IMR-90 (cell line): ENCODE data around the gene CPED1. TPM values are rescaled to one million over a fixed set of nuclear protein-coding genes. Genes with fewer than 3 reads are reported as not detected.

Source experiments
- ATAC-seq: fragments of 200-7000 bp; cut with Tn5 transposase; 2 replicates; pipeline ENCODE4 v1.9.1; 2020; ENCODE audit warnings: low read depth, mild to moderate bottlenecking, moderate library complexity
- BruUV-seq: library from RNA; stranded (reverse); fragments of 400-500 nt; replicated peaks from 2 replicates; lab custom pipeline; 2021; lab: Mats Ljungman, UMichigan
- CTCF ChIA-PET: fragments of 300-600 bp; formaldehyde crosslinking; extraction: SDS; loops from one replicate; lab custom pipeline; 2021; ENCODE audit warnings: antibody characterized with exemption; lab: Yijun Ruan, JAX
- POLR2A ChIA-PET: fragments of 300-600 bp; sonication (Branson Sonifier 250); formaldehyde crosslinking; loops from one replicate; lab custom pipeline; 2022; ENCODE audit warnings: antibody characterized with exemption; ENCODE audit not compliant: unreplicated experiment; lab: Charles Lee
- DNase-seq: peaks from one replicate; pipeline ENCODE4 v3.0.0; 2013
- H2AFZ ChIP-seq: replicated peaks from 2 replicates; pipeline ENCODE3; 2013; ENCODE audit warnings: low read length, mild to moderate bottlenecking; ENCODE audit not compliant: poor library complexity
- H2AK5ac ChIP-seq: 2 replicates; pipeline ENCODE4 v1.6.1; 2013; ENCODE audit warnings: low read depth, low read length, inconsistent platforms
- H2AK9ac ChIP-seq: replicated peaks from 2 replicates; pipeline ENCODE3; 2013; ENCODE audit warnings: mild to moderate bottlenecking, low read depth, low read length, moderate library complexity; ENCODE audit not compliant: poor library complexity
- H2BK120ac ChIP-seq: 2 replicates; pipeline ENCODE4 v1.6.1; 2013; ENCODE audit warnings: low read depth, low read length, inconsistent platforms
- H2BK15ac ChIP-seq: 3 replicates; pipeline ENCODE4 v1.6.1; 2013; ENCODE audit warnings: low read depth, low read length, inconsistent platforms
- H2BK20ac ChIP-seq: 2 replicates; pipeline ENCODE4 v1.6.1; 2013; ENCODE audit warnings: low read depth, mild to moderate bottlenecking, inconsistent platforms, low read length, moderate library complexity
- H2BK5ac ChIP-seq: 2 replicates; pipeline ENCODE4 v1.6.1; 2013; ENCODE audit warnings: mild to moderate bottlenecking, low read depth, low read length, inconsistent platforms; ENCODE audit not compliant: poor library complexity, severe bottlenecking
- H3K14ac ChIP-seq: replicated peaks from 2 replicates; pipeline ENCODE4 v1.6.1; 2013; ENCODE audit warnings: low read depth, low read length, inconsistent platforms
- H3K18ac ChIP-seq: 2 replicates; pipeline ENCODE4 v1.6.1; 2013; ENCODE audit warnings: low read depth, low read length, control low read depth
- H3K23ac ChIP-seq: 2 replicates; pipeline ENCODE4 v1.6.1; 2013; ENCODE audit warnings: low read depth, low read length, inconsistent platforms
- H3K27ac ChIP-seq: 2 replicates; pipeline ENCODE4 v1.5.1; 2013; ENCODE audit warnings: mild to moderate bottlenecking, control low read depth, low read length; ENCODE audit not compliant: insufficient read depth
- H3K27me3 ChIP-seq: 2 replicates; pipeline ENCODE4 v1.6.1; 2013; ENCODE audit warnings: low read length; ENCODE audit not compliant: control insufficient read depth, insufficient read depth
- H3K36me3 ChIP-seq: 2 replicates; pipeline ENCODE4 v1.6.1; 2013; ENCODE audit warnings: low read length, mixed read lengths; ENCODE audit not compliant: control insufficient read depth, insufficient read depth
- H3K4ac ChIP-seq: 2 replicates; pipeline ENCODE4 v1.6.1; 2013; ENCODE audit warnings: low read depth, low read length, inconsistent platforms
- H3K4me1 ChIP-seq: 2 replicates; pipeline ENCODE4 v1.6.1; 2013; ENCODE audit warnings: low read length, mixed read lengths; ENCODE audit not compliant: control insufficient read depth, insufficient read depth
- H3K4me2 ChIP-seq: 2 replicates; pipeline ENCODE4 v1.6.1; 2013; ENCODE audit warnings: low read depth, mild to moderate bottlenecking, control low read depth, low read length, moderate library complexity
- H3K4me3 ChIP-seq: 2 replicates; pipeline ENCODE4 v1.5.1; 2013; ENCODE audit warnings: low read depth, mild to moderate bottlenecking, control low read depth, low read length, moderate library complexity; ENCODE audit not compliant: insufficient read depth
- H3K56ac ChIP-seq: 2 replicates; pipeline ENCODE4 v1.6.1; 2013; ENCODE audit warnings: low read length, inconsistent platforms; ENCODE audit not compliant: insufficient read depth; ENCODE audit errors: extremely low read depth
- H3K79me1 ChIP-seq, 2 experiments: 2 replicates each; pipeline ENCODE4 v1.6.1; 2013; ENCODE audit warnings: low read length in 2 of 2, inconsistent platforms in 1 of 2, low read depth in 1 of 2
- H3K9ac ChIP-seq: 2 replicates; pipeline ENCODE4 v1.6.1; 2013; ENCODE audit warnings: low read depth, low read length, control low read depth
- H3K9me1 ChIP-seq: 2 replicates; pipeline ENCODE4 v1.6.1; 2013; ENCODE audit warnings: low read length, inconsistent platforms; ENCODE audit not compliant: insufficient read depth
- H3K9me3 ChIP-seq: 2 replicates; pipeline ENCODE4 v1.6.1; 2013; ENCODE audit warnings: low read length; ENCODE audit not compliant: control insufficient read depth, insufficient read depth
- H4K20me1 ChIP-seq: 2 replicates; pipeline ENCODE4 v1.6.1; 2013; ENCODE audit warnings: low read length, inconsistent platforms; ENCODE audit not compliant: insufficient read depth
- H4K5ac ChIP-seq: 2 replicates; pipeline ENCODE4 v1.6.1; 2013; ENCODE audit warnings: mild to moderate bottlenecking, low read depth, low read length, control low read depth
- H4K8ac ChIP-seq, 2 experiments: 2 replicates each; pipeline ENCODE4 v1.6.1; 2013; ENCODE audit warnings: low read depth in 2 of 2, low read length in 2 of 2, control low read depth in 1 of 2, inconsistent platforms in 1 of 2
- H4K91ac ChIP-seq: 2 replicates; pipeline ENCODE4 v1.6.1; 2013; ENCODE audit warnings: low read depth, low read length, inconsistent platforms; ENCODE audit not compliant: insufficient read depth
- BHLHE40 ChIP-seq: fragments of 150-350 bp; IDR thresholded peaks from 2 replicates; pipeline ENCODE4 v1.6.1; 2016; ENCODE audit warnings: mild to moderate bottlenecking, low read depth, low read length
- CEBPB ChIP-seq: IDR thresholded peaks from 2 replicates; pipeline ENCODE4 v1.6.1; 2012; ENCODE audit warnings: low read depth, low read length, improper control_type of control experiment
- CHD1 ChIP-seq: IDR thresholded peaks from 2 replicates; pipeline ENCODE4 v1.6.1; 2012; ENCODE audit warnings: low read depth, low read length, improper control_type of control experiment
- FOS ChIP-seq: fragments of 150-350 bp; IDR thresholded peaks from 2 replicates; pipeline ENCODE4 v1.6.1; 2016; ENCODE audit warnings: low read depth, low read length
- MAFK ChIP-seq: IDR thresholded peaks from 2 replicates; pipeline ENCODE4 v1.6.1; 2012; ENCODE audit warnings: low read depth, low read length, improper control_type of control experiment
- MAZ ChIP-seq: IDR thresholded peaks from 2 replicates; pipeline ENCODE4 v1.6.1; 2012; ENCODE audit warnings: low read depth, mild to moderate bottlenecking, low read length, improper control_type of control experiment, moderate library complexity, borderline replicate concordance
- MXI1 ChIP-seq: IDR thresholded peaks from 2 replicates; pipeline ENCODE4 v1.6.1; 2012; ENCODE audit warnings: low read depth, mild to moderate bottlenecking, low read length, moderate library complexity, borderline replicate concordance
- NFE2L2 ChIP-seq: fragments of 150-350 bp; IDR thresholded peaks from 2 replicates; pipeline ENCODE4 v1.6.1; 2016; ENCODE audit warnings: low read depth, mild to moderate bottlenecking, low read length
- POLR2A ChIP-seq: IDR thresholded peaks from 2 replicates; pipeline ENCODE4 v1.6.1; 2012; ENCODE audit warnings: mild to moderate bottlenecking, low read depth, low read length
- RAD21 ChIP-seq: IDR thresholded peaks from 2 replicates; pipeline ENCODE4 v1.6.1; 2012; ENCODE audit warnings: low read length, improper control_type of control experiment
- RCOR1 ChIP-seq: IDR thresholded peaks from 2 replicates; pipeline ENCODE4 v1.6.1; 2012; ENCODE audit warnings: mild to moderate bottlenecking, low read length, improper control_type of control experiment; ENCODE audit not compliant: insufficient replicate concordance
- RFX5 ChIP-seq: IDR thresholded peaks from 2 replicates; pipeline ENCODE4 v1.8.0; 2012; ENCODE audit warnings: low read depth, mild to moderate bottlenecking, low read length, moderate library complexity
- SMC3 ChIP-seq: fragments of 150-350 bp; IDR thresholded peaks from 2 replicates; pipeline ENCODE4 v1.6.1; 2016; ENCODE audit warnings: low read depth, mild to moderate bottlenecking, antibody characterized with exemption, low read length, moderate library complexity
- WGBS, 2 experiments: methylation state at CpG; one replicate each; pipeline versions ENCODE4 v1.1.5 to v1.1.7; 2013; ENCODE audit warnings: missing lambda C conversion rate in 2 of 2; ENCODE audit not compliant: insufficient read length in 1 of 2; ENCODE audit errors: extremely low coverage in 2 of 2; 5-methylcytosine and 5-hydroxymethylcytosine counted together
- dilution Hi-C: fragments of 300-500 bp; cut with HindIII; formaldehyde crosslinking; loops from one replicate; pipeline ENCODE4 v1.14.3; 2018; ENCODE audit warnings: low sequenced_read_pairs; ENCODE audit not compliant: unreplicated experiment
- in situ Hi-C: fragments of 300-500 bp; cut with MboI; formaldehyde crosslinking; loops from 3 replicates; pipeline ENCODE4 v1.14.3; 2019; ENCODE audit warnings: low sequenced_read_pairs, inconsistent platforms, mixed read lengths
- intact Hi-C: fragments of 100-400 bp; cut with micrococcal nuclease; formaldehyde crosslinking; loops from 2 replicates; pipeline ENCODE4 v1.10.0; 2022
- polyA plus RNA-seq, 3 experiments: library from polyadenylated mRNA; depleted of rRNA; stranded (reverse); fragments of >200 nt; gene quantifications; 2 replicates each; pipeline ENCODE4 v1.2.3, GENCODE V29; 2012; ENCODE audit warnings: low replicate concordance in 1 of 3
- total RNA-seq: library from RNA; depleted of rRNA; stranded (reverse); fragments of >200 nt; gene quantifications from 2 replicates; pipeline ENCODE4 v1.2.3, GENCODE V29; 2012
- TF ChIP-seq, protein P1 (sequence below): conservative IDR thresholded peaks from 2 replicates; pipeline ENCODE4 v1.5.1; 2012; ENCODE audit warnings: mild to moderate bottlenecking, low read depth, low read length, improper control_type of control experiment
- TF ChIP-seq, protein P2 (sequence below): fragments of 150-350 bp; IDR thresholded peaks from 2 replicates; pipeline ENCODE4 v1.6.1; 2016; ENCODE audit warnings: low read depth, mild to moderate bottlenecking, low read length, moderate library complexity, borderline replicate concordance
- TF ChIP-seq, protein P3 (sequence below): fragments of 150-350 bp; IDR thresholded peaks from 2 replicates; pipeline ENCODE4 v1.6.1; 2017; ENCODE audit warnings: mild to moderate bottlenecking, antibody characterized with exemption, low read length, low read depth

The CPED1 gene
- total and polyA plus RNA-seq, 2 of the 4 experiments (the other 2 are of a cell fraction) = 31.2 to 96.8 TPM

DNA sequence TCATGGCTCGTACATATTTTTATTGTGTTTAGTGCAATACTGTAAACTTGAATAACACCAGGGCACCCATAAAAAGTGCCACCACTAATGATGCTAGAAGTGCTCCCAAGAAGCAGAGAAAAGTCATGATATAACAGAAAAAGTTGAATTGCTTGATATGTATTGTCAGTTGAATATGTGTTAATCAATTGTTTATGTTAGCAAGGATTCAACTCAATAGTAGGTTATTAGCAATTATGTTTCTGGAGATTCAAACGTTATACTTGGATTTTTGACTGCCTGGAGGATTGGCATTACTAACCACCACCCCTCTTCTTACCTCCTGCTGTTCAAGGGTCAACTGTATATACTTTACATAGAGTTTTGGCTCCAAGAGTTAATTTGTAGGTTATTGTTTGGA is 168.3 kb downstream of the CPED1 start:
- H2AK5ac ChIP-seq = no peak overlapping the region

More for the DNA sequence above, 168.3 kb downstream of the CPED1 start:
- Histone ChIP-seq H3K14ac (no peak overlapping the region), H3K4me1 (no peaks in the 10 kb centered on the region), H3K36me3 (peaks cover 2% of the 10 kb centered on the region), H2BK5ac (no peak overlapping the region), H2AK9ac (no peak overlapping the region), H4K91ac (no peak overlapping the region), H2BK20ac (no peak overlapping the region), H3K4me3 (no peak overlapping the region), H2AFZ (no peak overlapping the region), H4K20me1 (no peaks in the 10 kb centered on the region), H3K56ac (no peak overlapping the region), H3K9me1 (peaks cover 2% of the 10 kb centered on the region; the same call in 1 of the 2 replicates), H3K79me1 (peaks cover 0 to 8% of the 10 kb centered on the region in 2 experiments; a peak in 1 of 4 replicates), H2BK15ac (no peak overlapping the region), H4K5ac (no peak overlapping the region), H4K8ac (no peak overlapping the region), H3K4me2 (no peak overlapping the region), H3K18ac (no peak overlapping the region), H3K9ac (no peak overlapping the region), H2BK120ac (no peak overlapping the region), H3K27ac (no peak overlapping the region), H3K4ac (no peak overlapping the region), H3K27me3 (no peaks in the 10 kb centered on the region), H3K9me3 (no peaks in the 10 kb centered on the region), H3K23ac (no peak overlapping the region)
- TF ChIP-seq MAFK (no peak), CEBPB (no peak), FOS (no peak), MAZ (no peak), NFE2L2 (no peak), POLR2A (no peak), RFX5 (no peak), CHD1 (no peak), RCOR1 (no peak), BHLHE40 (no peak), SMC3 (no peak), RAD21 (no peak), MXI1 (no peak)
- TF ChIP-seq, protein P1, sequence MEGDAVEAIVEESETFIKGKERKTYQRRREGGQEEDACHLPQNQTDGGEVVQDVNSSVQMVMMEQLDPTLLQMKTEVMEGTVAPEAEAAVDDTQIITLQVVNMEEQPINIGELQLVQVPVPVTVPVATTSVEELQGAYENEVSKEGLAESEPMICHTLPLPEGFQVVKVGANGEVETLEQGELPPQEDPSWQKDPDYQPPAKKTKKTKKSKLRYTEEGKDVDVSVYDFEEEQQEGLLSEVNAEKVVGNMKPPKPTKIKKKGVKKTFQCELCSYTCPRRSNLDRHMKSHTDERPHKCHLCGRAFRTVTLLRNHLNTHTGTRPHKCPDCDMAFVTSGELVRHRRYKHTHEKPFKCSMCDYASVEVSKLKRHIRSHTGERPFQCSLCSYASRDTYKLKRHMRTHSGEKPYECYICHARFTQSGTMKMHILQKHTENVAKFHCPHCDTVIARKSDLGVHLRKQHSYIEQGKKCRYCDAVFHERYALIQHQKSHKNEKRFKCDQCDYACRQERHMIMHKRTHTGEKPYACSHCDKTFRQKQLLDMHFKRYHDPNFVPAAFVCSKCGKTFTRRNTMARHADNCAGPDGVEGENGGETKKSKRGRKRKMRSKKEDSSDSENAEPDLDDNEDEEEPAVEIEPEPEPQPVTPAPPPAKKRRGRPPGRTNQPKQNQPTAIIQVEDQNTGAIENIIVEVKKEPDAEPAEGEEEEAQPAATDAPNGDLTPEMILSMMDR = no peak
- TF ChIP-seq, protein P2, sequence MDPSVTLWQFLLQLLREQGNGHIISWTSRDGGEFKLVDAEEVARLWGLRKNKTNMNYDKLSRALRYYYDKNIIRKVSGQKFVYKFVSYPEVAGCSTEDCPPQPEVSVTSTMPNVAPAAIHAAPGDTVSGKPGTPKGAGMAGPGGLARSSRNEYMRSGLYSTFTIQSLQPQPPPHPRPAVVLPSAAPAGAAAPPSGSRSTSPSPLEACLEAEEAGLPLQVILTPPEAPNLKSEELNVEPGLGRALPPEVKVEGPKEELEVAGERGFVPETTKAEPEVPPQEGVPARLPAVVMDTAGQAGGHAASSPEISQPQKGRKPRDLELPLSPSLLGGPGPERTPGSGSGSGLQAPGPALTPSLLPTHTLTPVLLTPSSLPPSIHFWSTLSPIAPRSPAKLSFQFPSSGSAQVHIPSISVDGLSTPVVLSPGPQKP = no peak
- TF ChIP-seq, protein P3, sequence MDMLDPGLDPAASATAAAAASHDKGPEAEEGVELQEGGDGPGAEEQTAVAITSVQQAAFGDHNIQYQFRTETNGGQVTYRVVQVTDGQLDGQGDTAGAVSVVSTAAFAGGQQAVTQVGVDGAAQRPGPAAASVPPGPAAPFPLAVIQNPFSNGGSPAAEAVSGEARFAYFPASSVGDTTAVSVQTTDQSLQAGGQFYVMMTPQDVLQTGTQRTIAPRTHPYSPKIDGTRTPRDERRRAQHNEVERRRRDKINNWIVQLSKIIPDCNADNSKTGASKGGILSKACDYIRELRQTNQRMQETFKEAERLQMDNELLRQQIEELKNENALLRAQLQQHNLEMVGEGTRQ = no peak
- no TSS peak for BruUV-seq
- CTCF ChIA-PET = no interaction called here
- in situ Hi-C loops (no loop called here), intact Hi-C loops (no loop called here), dilution Hi-C loops (no loop called here)
- WGBS, 2 experiments = no CpG with 5 or more reads among the region's 2 CpGs
- no peak for DNase-seq
- ATAC-seq = no peak
- POLR2A ChIA-PET = no interaction called here
